Endothelial cell of umbilical vein (primary cell): ENCODE results near the gene NPHP3. TPM values are rescaled to one million over a fixed set of nuclear protein-coding genes. Genes with fewer than 3 reads are reported as not detected.

Experiments
- BruUV-seq: library from RNA; stranded (reverse); fragments of 400-500 nt; replicated peaks from 2 replicates; lab custom pipeline; 2021; lab: Mats Ljungman, UMichigan
- CTCF ChIA-PET: fragments of 300-600, 350-600 bp; sonication (Branson Sonifier 250); formaldehyde crosslinking; loops from one replicate; lab custom pipeline; 2021; ENCODE audit warnings: antibody characterized with exemption, inconsistent platforms; lab: Charles Lee
- POLR2A ChIA-PET: fragments of 300-600, 350-600 bp; sonication (Branson Sonifier 250); formaldehyde crosslinking; loops from one replicate; lab custom pipeline; 2021; ENCODE audit warnings: antibody characterized with exemption, inconsistent platforms; lab: Charles Lee
- DNase-seq: peaks from one replicate; pipeline ENCODE4 v3.0.0-alpha.2; 2011; ENCODE audit warnings: low read depth, low spot score
- FAIRE-seq: peaks from 2 replicates; lab custom pipeline; 2011; peaks lifted over from hg19 to GRCh38; lab: Jason Lieb, UNC
- H2AFZ ChIP-seq: 2 replicates; pipeline ENCODE4 v1.6.0; 2012; ENCODE audit warnings: low read depth, low read length, control low read depth, inconsistent platforms
- H3K27ac ChIP-seq: 2 replicates; pipeline ENCODE4 v1.5.1; 2011; ENCODE audit warnings: low read depth, mild to moderate bottlenecking, control low read depth, low read length, moderate library complexity; ENCODE audit not compliant: insufficient read depth
- H3K27me3 ChIP-seq, 2 experiments: 2 replicates each; pipeline versions ENCODE4 v1.6.0 to v1.6.1; 2011; ENCODE audit warnings: low read length in 2 of 2, mixed read lengths in 1 of 2; ENCODE audit not compliant: control insufficient read depth in 2 of 2, insufficient read depth in 2 of 2
- H3K36me3 ChIP-seq, 2 experiments: 2 replicates in 1 of 2; 3 replicates in 1 of 2; pipeline ENCODE4 v1.5.1; 2011; ENCODE audit warnings: low read length in 2 of 2, mild to moderate bottlenecking in 1 of 2, moderate library complexity in 1 of 2; ENCODE audit not compliant: control insufficient read depth in 2 of 2, insufficient read depth in 2 of 2; ENCODE audit errors: extremely low read depth in 1 of 2
- H3K4me1 ChIP-seq: 3 replicates; pipeline ENCODE4 v1.5.1; 2011; ENCODE audit warnings: mild to moderate bottlenecking, low read length; ENCODE audit not compliant: control insufficient read depth, insufficient read depth; ENCODE audit errors: extremely low read depth
- H3K4me2 ChIP-seq: 2 replicates; pipeline ENCODE4 v1.6.1; 2011; ENCODE audit warnings: low read length, control low read depth, mixed read lengths; ENCODE audit not compliant: insufficient read depth
- H3K4me3 ChIP-seq, 3 experiments: fragments of 200-600 bp in 1 of 3; sonication (generic), shearing (Covaris generic) in 1 of 3; replicated peaks in 1 of 3; 2 replicates each; pipeline ENCODE4 v1.5.1; 2011 to 2016; ENCODE audit warnings: control low read depth in 3 of 3, low read length in 3 of 3, mild to moderate bottlenecking in 2 of 3, inconsistent platforms in 1 of 3, low read depth in 1 of 3, moderate library complexity in 1 of 3; ENCODE audit not compliant: insufficient read depth in 1 of 3
- H3K79me2 ChIP-seq: 2 replicates; pipeline ENCODE4 v1.6.0; 2012; ENCODE audit warnings: low read length, inconsistent platforms; ENCODE audit not compliant: control insufficient read depth, insufficient read depth
- H3K9ac ChIP-seq: replicated peaks from 2 replicates; pipeline ENCODE3; 2011; ENCODE audit warnings: low read length, control low read depth; ENCODE audit not compliant: insufficient read depth; ENCODE audit errors: extremely low read depth
- H3K9me1 ChIP-seq: replicated peaks from 3 replicates; pipeline ENCODE4 v1.6.0; 2011; ENCODE audit warnings: mild to moderate bottlenecking, low read length; ENCODE audit not compliant: control insufficient read depth, insufficient read depth; ENCODE audit errors: extremely low read depth
- H3K9me3 ChIP-seq: replicated peaks from 2 replicates; pipeline ENCODE4 v1.5.1; 2012; ENCODE audit warnings: low read length, inconsistent platforms; ENCODE audit not compliant: control insufficient read depth, insufficient read depth
- H4K20me1 ChIP-seq: replicated peaks from 2 replicates; pipeline ENCODE3; 2011; ENCODE audit warnings: mild to moderate bottlenecking, low read length; ENCODE audit not compliant: control insufficient read depth, insufficient read depth; ENCODE audit errors: extremely low read depth
- EZH2 ChIP-seq: IDR thresholded peaks from 2 replicates; pipeline ENCODE4 v1.6.1; 2012; ENCODE audit warnings: borderline replicate concordance, low read depth, mild to moderate bottlenecking, moderate library complexity, low read length, inconsistent platforms; ENCODE audit not compliant: severe bottlenecking
- FOS ChIP-seq: IDR thresholded peaks from 2 replicates; pipeline ENCODE4 v1.6.1; 2011; ENCODE audit warnings: mild to moderate bottlenecking, low read length, moderate library complexity, borderline replicate concordance; ENCODE audit not compliant: insufficient read depth
- GATA2 ChIP-seq: IDR thresholded peaks from 2 replicates; pipeline ENCODE4 v1.7.0; 2011; ENCODE audit warnings: low read depth, mild to moderate bottlenecking, moderate library complexity, mixed read lengths, low read length; ENCODE audit not compliant: insufficient read length, insufficient read depth
- JUN ChIP-seq: IDR thresholded peaks from 2 replicates; pipeline ENCODE4 v1.6.1; 2011; ENCODE audit warnings: borderline replicate concordance, low read depth; ENCODE audit not compliant: insufficient read length, insufficient read depth
- MYC ChIP-seq: IDR thresholded peaks from one replicate; pipeline ENCODE4 v1.6.1; 2011; ENCODE audit warnings: mild to moderate bottlenecking, low read depth, low read length
- POLR2A ChIP-seq: IDR thresholded peaks from 2 replicates; pipeline ENCODE4 v1.6.1; 2012; ENCODE audit warnings: low read depth, mild to moderate bottlenecking, control low read depth, low read length
- POLR2AphosphoS5 ChIP-seq: IDR thresholded peaks from 2 replicates; pipeline ENCODE4 v1.6.1; 2012; ENCODE audit warnings: low read depth, mild to moderate bottlenecking, control low read depth, low read length, moderate library complexity; ENCODE audit not compliant: insufficient read depth
- dilution Hi-C: fragments of 300-500 bp; cut with MboI; formaldehyde crosslinking; loops from one replicate; pipeline ENCODE4 v1.15.0; 2019; ENCODE audit warnings: low sequenced_read_pairs; ENCODE audit not compliant: extremely low pct_ligation_motif_present
- intact Hi-C: fragments of 100-400 bp; cut with micrococcal nuclease; formaldehyde crosslinking; loops from one replicate; pipeline ENCODE4 v1.10.0; 2022
- polyA plus RNA-seq, 4 experiments: library from polyadenylated mRNA; depleted of rRNA in 3 of 4; stranded (reverse) in 3 of 4; unstranded in 1 of 4; fragments of >200 nt; gene quantifications; 2 replicates each; pipeline versions ENCODE4 v1.2.1 to v1.2.3, GENCODE V29; 2011 to 2012; ENCODE audit warnings: missing spikeins in 1 of 4
- total RNA-seq: library from RNA; stranded (reverse); gene quantifications from 2 replicates; pipeline ENCODE4 v1.2.3, GENCODE V29; 2021
- TF ChIP-seq, protein P1 (sequence below), 2 donors: IDR thresholded peaks; 1 replicate in 1 of 2; 2 replicates in 1 of 2; pipeline ENCODE4 v1.5.1; 2011; ENCODE audit warnings: low read length in 2 of 2, mild to moderate bottlenecking in 2 of 2, moderate library complexity in 2 of 2, control low read depth in 1 of 2, inconsistent platforms in 1 of 2, low read depth in 1 of 2; ENCODE audit not compliant: insufficient read depth in 1 of 2; ENCODE audit errors: extremely low read depth in 1 of 2
- TF ChIP-seq, protein P2 (sequence below): IDR thresholded peaks from 2 replicates; pipeline ENCODE4 v1.6.1; 2011; ENCODE audit not compliant: insufficient read depth, insufficient read length

NPHP3 gene
- total and polyA plus RNA-seq, 2 donors (not counting 3 experiments of a cell fraction or from before 2014, with no cell fraction given), result 20.8 to 30.3 TPM

DNA sequence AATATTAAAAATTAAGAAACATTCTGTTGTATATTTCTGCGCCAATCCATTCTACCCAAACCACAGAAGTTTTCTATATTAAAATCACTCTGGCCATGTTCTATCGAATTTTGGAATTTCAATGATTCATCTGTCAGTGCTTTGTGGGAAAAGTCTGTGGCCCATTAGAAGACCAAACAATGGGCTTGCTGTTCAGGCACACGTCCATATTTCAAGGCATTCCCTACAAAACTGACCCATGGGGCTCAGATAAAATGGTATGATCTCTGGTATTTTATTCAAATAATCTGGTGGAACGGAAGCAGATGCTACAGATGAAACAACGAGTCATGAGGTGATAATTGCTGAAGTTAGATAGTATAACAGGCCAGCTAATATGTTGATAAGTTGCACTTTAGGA is 12.4 kb downstream of the NPHP3 start:
- FAIRE-seq, result no peak
- Histone ChIP-seq H3K27ac (no peak overlapping the region), H3K9me1 (no peaks in the 10 kb centered on the region), H2AFZ (no peak overlapping the region), H3K9ac (no peak overlapping the region), H3K27me3 (no peaks in the 10 kb centered on the region), H3K4me3 (no peak overlapping the region), H3K9me3 (no peaks in the 10 kb centered on the region), H3K4me2 (no peak overlapping the region), H3K79me2 (no peaks in the 10 kb centered on the region), H4K20me1 (no peaks in the 10 kb centered on the region), H3K36me3 (peaks cover 5 to 16% of the 10 kb centered on the region in 2 experiments), H3K4me1 (no peaks in the 10 kb centered on the region)
- DNase-seq, result no peak
- intact Hi-C loops, result no loop called here
- dilution Hi-C loops, result no loop called here
- CTCF ChIA-PET, result interaction anchor here (0.5 to 0.6 kb wide), 2 partner anchors 17 to 1513 kb away, joined by 3 read pairs; no protein-coding TSS in a partner anchor
- POLR2A ChIA-PET, result no interaction called here
- no peak for TF ChIP-seq MYC
- TF ChIP-seq POLR2A, result no peak
- no peak for TF ChIP-seq GATA2
- TF ChIP-seq POLR2AphosphoS5, result no peak
- TF ChIP-seq JUN, result no peak
- no peak for TF ChIP-seq EZH2
- TF ChIP-seq, protein P1, sequence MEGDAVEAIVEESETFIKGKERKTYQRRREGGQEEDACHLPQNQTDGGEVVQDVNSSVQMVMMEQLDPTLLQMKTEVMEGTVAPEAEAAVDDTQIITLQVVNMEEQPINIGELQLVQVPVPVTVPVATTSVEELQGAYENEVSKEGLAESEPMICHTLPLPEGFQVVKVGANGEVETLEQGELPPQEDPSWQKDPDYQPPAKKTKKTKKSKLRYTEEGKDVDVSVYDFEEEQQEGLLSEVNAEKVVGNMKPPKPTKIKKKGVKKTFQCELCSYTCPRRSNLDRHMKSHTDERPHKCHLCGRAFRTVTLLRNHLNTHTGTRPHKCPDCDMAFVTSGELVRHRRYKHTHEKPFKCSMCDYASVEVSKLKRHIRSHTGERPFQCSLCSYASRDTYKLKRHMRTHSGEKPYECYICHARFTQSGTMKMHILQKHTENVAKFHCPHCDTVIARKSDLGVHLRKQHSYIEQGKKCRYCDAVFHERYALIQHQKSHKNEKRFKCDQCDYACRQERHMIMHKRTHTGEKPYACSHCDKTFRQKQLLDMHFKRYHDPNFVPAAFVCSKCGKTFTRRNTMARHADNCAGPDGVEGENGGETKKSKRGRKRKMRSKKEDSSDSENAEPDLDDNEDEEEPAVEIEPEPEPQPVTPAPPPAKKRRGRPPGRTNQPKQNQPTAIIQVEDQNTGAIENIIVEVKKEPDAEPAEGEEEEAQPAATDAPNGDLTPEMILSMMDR (IDR thresholded peaks at IDR 0.05; ENCODE audit: extremely low read depth in 1 of 2, insufficient read depth in 1 of 2, low read depth in 1 of 2, low read length in 2 of 2), result no peak
- no peak for TF ChIP-seq FOS
- TF ChIP-seq, protein P2, sequence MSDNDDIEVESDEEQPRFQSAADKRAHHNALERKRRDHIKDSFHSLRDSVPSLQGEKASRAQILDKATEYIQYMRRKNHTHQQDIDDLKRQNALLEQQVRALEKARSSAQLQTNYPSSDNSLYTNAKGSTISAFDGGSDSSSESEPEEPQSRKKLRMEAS, result no peak
- BruUV-seq, result no TSS peak
